Ectodermal cell (in vitro differentiated cells): ENCODE data around the gene RXRA.

Source experiments
- H3K27ac ChIP-seq: 2 replicates; pipeline ENCODE4 v1.7.0; 2013; ENCODE audit warnings: mild to moderate bottlenecking, low read depth, low read length; ENCODE audit not compliant: insufficient read depth, poor library complexity, severe bottlenecking
- H3K27me3 ChIP-seq: 2 replicates; pipeline ENCODE4 v1.7.0; 2013; ENCODE audit warnings: mild to moderate bottlenecking, low read length; ENCODE audit not compliant: insufficient read depth, control insufficient read depth, poor library complexity, severe bottlenecking
- H3K36me3 ChIP-seq: one replicate; pipeline ENCODE4 v1.7.0; 2013; ENCODE audit warnings: low read length; ENCODE audit not compliant: control insufficient read depth, insufficient read depth
- H3K4me1 ChIP-seq: one replicate; pipeline ENCODE4 v1.7.0; 2013; ENCODE audit warnings: low read length; ENCODE audit not compliant: control insufficient read depth, insufficient read depth
- H3K4me3 ChIP-seq: 2 replicates; pipeline ENCODE4 v1.7.0; 2013; ENCODE audit warnings: low read depth, low read length, control low read depth; ENCODE audit not compliant: insufficient read depth
- H3K9me3 ChIP-seq: 2 replicates; pipeline ENCODE4 v1.7.0; 2013; ENCODE audit warnings: mild to moderate bottlenecking, low read length, moderate library complexity; ENCODE audit not compliant: control insufficient read depth
- WGBS, 2 experiments: methylation state at CpG; one replicate each; pipeline ENCODE4 v1.1.7; 2013; ENCODE audit warnings: missing lambda C conversion rate in 2 of 2; 5-methylcytosine and 5-hydroxymethylcytosine counted together

Gene RXRA

GRCh38 chr9:134286471-134287245, 39.6 kb upstream of the RXRA start:
- 89 to 90% methylated on average over 27 of the region's 27 CpGs for WGBS, 2 experiments
- no peaks in the 10 kb centered on the region for H3K36me3 ChIP-seq
- H3K4me3 ChIP-seq = no peak overlapping the region
- H3K4me1 ChIP-seq = no peaks in the 10 kb centered on the region
- no peaks in the 10 kb centered on the region for H3K27me3 ChIP-seq
- H3K27ac ChIP-seq = no peak overlapping the region
- H3K9me3 ChIP-seq = no peaks in the 10 kb centered on the region

GRCh38 chr9:134287591-134288491, 38.4 kb upstream of the RXRA start:
- WGBS, 2 experiments = 82% methylated on average over 29 to 32 of the region's 35 CpGs
- Histone ChIP-seq H3K9me3 (no peaks in the 10 kb centered on the region), H3K4me1 (no peaks in the 10 kb centered on the region), H3K27me3 (no peaks in the 10 kb centered on the region), H3K27ac (no peak overlapping the region), H3K36me3 (no peaks in the 10 kb centered on the region), H3K4me3 (no peak overlapping the region)

DNA sequence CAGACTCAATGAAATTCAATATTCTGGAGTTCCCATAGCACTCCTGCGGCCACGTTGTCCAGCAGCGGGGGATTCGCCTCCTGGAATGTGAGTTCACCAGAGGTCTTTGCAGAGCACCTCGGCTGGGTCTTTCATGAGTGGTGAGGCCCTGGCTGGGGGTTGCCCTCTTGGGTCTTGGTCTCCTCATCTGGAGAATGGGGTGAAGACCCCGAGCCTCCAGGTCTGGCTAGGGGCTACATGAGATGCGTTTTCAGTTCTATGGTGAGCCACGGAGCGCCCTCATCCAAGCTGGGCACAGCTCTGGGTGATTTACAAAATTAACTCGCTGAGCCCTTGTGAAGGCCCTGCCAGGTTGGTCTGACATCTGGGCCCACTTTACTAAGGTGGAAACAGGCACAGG, 37.5 kb upstream of the RXRA start:
- no peaks in the 10 kb centered on the region for H3K36me3 ChIP-seq
- no peak overlapping the region for H3K27ac ChIP-seq
- WGBS, 2 experiments = 95 to 96% methylated on average over 10 of the region's 10 CpGs
- peaks cover 8% of the 10 kb centered on the region for H3K4me1 ChIP-seq
- no peak overlapping the region for H3K4me3 ChIP-seq
- H3K9me3 ChIP-seq = no peaks in the 10 kb centered on the region
- H3K27me3 ChIP-seq = no peaks in the 10 kb centered on the region

DNA sequence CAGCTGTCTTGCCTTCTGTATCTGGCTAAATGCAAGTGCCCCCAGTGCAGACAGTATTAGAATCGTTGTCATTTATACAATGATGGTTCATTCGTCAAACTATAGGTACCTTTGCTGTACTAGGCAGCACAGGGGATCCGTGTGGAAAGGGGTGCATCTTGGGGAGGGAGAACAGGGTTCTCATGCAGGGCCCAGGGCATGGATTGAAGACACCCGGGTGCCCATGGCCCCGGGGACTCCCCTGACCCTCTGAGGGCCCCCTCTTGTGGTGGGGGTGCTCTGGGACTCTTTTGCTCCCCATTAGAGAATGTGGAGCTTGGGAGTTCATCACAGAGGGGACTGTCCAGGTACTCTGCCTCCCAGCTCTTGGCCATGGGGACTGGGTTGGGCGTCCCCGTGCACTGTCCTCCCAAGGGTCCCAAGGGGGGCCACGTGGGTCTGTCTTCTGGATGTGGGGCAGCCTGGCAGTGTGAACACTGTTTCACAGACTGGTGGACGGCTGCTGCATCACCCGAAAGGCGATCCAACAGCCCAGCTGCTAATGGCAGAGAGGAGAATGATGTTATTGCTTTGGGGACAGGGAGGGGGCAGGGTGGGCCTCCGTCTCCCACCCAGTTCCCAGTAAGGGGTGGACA, 36.9 kb upstream of the RXRA start:
- Histone ChIP-seq H3K27ac (no peak overlapping the region), H3K27me3 (no peaks in the 10 kb centered on the region), H3K36me3 (no peaks in the 10 kb centered on the region), H3K4me3 (no peak overlapping the region), H3K4me1 (peaks cover 13% of the 10 kb centered on the region), H3K9me3 (no peaks in the 10 kb centered on the region)
- 92 to 93% methylated on average over 12 of the region's 12 CpGs for WGBS, 2 experiments

DNA sequence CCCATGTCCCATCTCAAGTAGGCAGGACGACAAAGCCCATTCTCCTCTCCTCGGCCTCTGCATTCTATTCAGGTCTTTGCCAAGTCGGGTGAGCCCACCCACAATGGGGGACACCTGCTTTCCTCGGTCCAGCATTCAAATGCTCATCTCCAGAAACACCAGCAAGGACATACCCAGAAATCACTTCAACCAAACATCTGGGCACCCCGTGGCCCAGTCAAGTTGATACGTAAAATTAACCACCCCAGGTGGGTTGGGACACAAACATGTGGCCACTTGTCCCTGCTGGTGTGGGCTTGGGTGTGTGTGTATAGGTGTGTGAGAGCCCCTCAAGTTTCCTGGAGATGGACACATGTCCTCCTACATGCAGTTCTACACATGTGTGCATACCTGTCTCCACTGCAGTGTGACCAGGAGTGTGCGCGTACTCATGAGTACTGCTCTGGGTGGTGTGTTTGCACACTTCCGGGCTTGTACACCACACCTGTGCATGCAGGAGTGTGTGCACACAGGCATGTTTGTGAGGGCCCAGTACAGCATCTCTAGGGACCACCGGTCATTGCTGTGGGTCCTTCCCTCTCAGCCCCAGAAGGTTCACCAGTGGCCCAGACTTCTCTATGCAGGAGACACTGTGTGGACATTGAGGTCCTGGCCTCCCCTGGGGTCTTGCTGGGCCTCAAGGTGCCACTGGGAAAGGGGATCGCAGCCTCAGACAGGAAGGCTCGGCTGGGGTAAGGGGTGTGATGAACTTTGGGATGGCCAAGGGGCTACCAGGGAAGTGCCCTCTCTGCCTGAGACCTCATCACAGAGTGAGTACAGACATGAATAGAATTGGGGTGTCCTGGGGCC, 35.4 kb upstream of the RXRA start:
- H3K27me3 ChIP-seq = no peaks in the 10 kb centered on the region
- no peaks in the 10 kb centered on the region for H3K9me3 ChIP-seq
- WGBS, 2 experiments = 95% methylated on average over 12 of the region's 12 CpGs
- no peak overlapping the region for H3K27ac ChIP-seq
- no peaks in the 10 kb centered on the region for H3K36me3 ChIP-seq
- H3K4me3 ChIP-seq = no peak overlapping the region
- H3K4me1 ChIP-seq = peaks cover 18% of the 10 kb centered on the region

- Histone ChIP-seq H3K27ac (no peak overlapping the region), H3K27me3 (no peaks in the 10 kb centered on the region), H3K9me3 (no peaks in the 10 kb centered on the region), H3K4me1 (peaks cover 25% of the 10 kb centered on the region), H3K36me3 (no peaks in the 10 kb centered on the region), H3K4me3 (no peak overlapping the region)
- WGBS, 2 experiments = 93 to 94% methylated on average over 11 of the region's 11 CpGs
These were observed 34.8 kb upstream of the RXRA start for GRCh38 chr9:134291452-134291881.

DNA sequence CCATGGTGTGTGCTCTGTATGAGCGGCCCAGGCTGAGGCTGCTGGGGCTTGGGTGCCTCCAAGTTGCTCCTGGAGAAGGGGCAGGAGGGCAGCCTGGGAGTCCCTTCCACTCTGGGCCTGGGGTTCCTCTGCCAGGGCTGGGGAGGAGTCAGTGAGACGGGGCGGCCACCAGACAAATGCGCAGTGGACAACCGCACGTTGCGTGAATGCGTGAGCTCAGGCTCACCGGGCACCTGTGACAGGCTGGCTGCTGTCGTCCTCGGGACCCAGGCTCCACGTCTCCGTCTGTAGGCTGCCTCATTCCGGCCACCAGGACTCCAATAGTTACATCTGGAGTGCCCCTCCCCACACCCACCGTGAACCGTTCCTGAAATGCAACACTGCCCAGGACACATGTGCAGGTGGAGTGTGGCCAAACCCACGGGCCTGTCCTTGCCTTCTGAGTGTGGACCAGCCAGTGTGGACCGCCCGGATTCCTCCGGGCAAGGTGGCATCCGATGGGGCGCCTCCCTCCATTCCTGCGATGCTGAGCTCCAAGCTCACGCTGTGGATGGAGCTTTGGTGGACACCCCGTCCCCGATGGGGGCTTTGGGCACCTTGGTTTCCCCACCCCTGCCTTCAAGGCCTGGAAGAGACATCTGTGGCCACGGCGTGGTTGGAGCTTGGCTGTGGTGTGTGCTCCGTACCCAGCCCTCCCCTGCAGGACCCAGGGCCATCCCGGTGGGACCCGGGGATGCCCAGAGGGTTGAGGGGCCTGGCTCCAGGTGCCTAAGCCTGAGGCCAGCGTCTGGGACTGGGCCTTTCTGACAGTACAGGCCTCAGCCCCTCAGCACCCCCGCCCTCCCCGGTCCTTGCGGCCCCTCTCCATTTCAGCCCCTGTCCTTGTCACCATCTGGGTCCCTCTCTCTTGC, 34.0 kb upstream of the RXRA start:
- H3K27me3 ChIP-seq = no peaks in the 10 kb centered on the region
- no peaks in the 10 kb centered on the region for H3K36me3 ChIP-seq

DNA sequence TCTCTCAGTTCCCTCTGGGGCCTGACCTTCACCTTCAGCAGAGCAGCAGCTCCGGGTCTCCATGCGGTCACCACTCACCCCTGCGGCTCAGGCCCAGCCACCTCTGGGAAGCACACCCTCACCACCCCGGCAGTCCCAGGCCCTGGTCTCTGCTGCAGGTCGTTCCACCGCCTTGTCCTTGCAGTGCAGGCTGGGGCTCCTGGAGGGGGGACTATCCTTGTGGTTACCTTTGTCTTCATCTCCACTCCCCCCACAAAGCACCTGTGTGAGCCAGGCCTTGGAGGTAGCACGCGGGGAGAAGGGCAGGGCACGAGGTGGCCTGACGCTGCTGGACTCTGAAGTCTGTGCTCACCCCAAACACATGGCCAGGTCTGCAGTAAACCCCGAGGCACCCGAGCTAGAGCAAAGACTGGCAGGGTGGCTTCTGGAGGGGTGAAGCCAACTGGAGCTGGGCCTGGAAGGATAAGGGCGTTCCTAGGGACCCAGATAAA, 33.2 kb upstream of the RXRA start:
- H3K27me3 ChIP-seq = no peaks in the 10 kb centered on the region
- no peak overlapping the region for H3K27ac ChIP-seq
- peaks cover 32% of the 10 kb centered on the region for H3K4me1 ChIP-seq
- H3K9me3 ChIP-seq = no peaks in the 10 kb centered on the region
- WGBS, 2 experiments = 90 to 93% methylated on average over 13 of the region's 13 CpGs
- no peak overlapping the region for H3K4me3 ChIP-seq
- no peaks in the 10 kb centered on the region for H3K36me3 ChIP-seq

More for the DNA sequence above, 34.0 kb upstream of the RXRA start:
- Histone ChIP-seq H3K27ac (no peak overlapping the region), H3K4me1 (peaks cover 32% of the 10 kb centered on the region), H3K4me3 (no peak overlapping the region), H3K9me3 (no peaks in the 10 kb centered on the region)
- 95% methylated on average over 35 of the region's 35 CpGs for WGBS, 2 experiments
